Measurements from ENCODE around the gene TTLL10.

The TTLL10 gene

DNA sequence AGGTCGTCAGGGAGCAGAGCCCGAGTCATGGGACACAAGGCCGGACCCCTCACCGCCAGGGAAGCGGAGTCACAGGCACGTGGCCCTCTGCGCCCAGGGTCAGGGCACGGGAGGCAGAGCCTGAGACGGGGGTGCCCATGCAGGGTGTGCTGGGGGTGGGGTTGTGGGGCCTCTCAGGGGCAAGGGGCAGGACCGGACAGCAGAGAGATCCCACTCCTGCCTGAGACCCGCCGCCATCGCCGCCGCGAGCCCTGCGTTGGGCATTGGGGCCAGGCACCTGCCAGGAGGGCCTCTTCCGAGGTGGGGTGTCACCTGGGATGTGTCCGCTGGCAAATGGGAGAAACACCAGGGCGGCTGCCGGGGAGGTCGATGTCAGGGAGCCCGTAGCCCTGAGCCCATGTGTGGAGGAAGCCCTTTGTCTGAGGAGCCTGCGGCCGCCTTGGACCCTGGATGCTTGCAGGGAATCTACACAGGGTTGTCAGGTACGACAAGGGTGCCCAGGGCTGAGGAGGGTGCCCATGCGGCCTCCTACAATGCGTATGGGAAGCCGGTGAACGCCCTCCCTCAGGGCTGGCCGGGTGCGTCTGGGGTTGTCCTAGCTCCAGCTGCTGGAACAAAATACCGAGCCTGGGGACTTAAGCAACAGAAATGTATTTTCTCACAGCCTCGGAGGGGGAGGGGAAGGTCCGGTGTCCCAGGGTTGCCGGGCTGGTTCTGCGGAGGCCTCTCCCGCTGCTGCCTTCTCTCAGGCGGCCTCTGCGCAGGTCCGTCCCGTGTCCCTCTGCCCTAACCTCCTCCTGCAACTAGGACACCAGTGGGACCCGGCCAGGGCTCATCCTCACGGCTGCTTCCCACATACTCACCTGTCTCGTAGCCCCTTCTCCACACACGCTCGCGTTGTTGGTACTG is 41.4 kb upstream of the TTLL10 start:
- Histone ChIP-seq H3K4me1 (peaks cover 0 to 13% (median 0%) of the 10 kb centered on the region in 4 donors), H3K9me3 (no peaks in the 10 kb centered on the region), H3K27ac (no peak overlapping the region), H3K27me3 (peaks cover 0 to 80% of the 10 kb centered on the region in 2 donors), H3K4me3 (no peak overlapping the region), H3K36me3 (no peaks in the 10 kb centered on the region)
- TF ChIP-seq, protein P1, sequence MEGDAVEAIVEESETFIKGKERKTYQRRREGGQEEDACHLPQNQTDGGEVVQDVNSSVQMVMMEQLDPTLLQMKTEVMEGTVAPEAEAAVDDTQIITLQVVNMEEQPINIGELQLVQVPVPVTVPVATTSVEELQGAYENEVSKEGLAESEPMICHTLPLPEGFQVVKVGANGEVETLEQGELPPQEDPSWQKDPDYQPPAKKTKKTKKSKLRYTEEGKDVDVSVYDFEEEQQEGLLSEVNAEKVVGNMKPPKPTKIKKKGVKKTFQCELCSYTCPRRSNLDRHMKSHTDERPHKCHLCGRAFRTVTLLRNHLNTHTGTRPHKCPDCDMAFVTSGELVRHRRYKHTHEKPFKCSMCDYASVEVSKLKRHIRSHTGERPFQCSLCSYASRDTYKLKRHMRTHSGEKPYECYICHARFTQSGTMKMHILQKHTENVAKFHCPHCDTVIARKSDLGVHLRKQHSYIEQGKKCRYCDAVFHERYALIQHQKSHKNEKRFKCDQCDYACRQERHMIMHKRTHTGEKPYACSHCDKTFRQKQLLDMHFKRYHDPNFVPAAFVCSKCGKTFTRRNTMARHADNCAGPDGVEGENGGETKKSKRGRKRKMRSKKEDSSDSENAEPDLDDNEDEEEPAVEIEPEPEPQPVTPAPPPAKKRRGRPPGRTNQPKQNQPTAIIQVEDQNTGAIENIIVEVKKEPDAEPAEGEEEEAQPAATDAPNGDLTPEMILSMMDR (IDR thresholded peaks at IDR 0.05), result no peak
- no peak for DNase-seq
- intact Hi-C loops (cut with DNase I; ENCODE audit: low total_unique reads), result no loop called here

DNA sequence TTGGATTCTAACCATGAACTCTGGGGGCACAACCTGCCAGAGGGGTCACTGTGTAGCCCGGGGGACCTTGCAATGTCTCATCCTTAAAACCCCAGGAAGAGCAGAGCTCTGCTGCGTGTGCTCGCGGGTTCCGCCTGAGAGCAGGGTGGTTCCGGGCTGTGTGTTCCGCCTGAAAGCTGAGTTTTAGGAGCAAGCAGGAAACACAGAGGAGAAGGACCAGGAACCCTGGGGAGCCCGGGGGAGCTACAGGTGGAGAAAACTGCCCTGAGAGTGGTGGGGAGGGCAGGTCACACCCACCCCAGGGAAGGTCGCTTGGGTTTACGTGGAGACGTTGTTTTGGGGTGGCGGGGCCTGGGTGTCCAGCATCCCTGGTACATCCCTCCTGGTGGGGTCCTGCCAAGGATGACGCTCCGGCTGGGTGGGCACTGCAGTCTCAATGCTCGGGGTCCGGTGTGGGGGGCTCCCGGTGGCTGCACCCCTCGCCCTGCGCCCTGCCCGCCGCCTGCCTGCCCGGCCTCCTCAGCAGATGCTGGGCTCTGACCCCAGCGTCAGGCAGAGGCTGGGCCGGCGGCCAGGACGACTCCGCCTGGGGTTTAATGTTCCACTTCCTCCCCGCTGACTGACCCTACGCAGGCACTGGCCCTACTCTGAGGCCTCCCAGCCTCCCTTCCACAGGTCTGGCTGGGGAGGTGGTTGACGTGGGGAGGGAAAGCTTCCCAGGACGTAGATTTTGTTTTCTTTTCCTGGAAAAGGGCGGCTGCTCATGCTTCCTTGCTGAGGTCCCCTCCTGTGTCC is 40.5 kb upstream of the TTLL10 start:
- H3K27ac ChIP-seq, result no peak overlapping the region
- intact Hi-C loops (cut with DNase I; ENCODE audit: low total_unique reads), result no loop called here
- TF ChIP-seq, protein P1 (IDR thresholded peaks at IDR 0.05), result no peak
- H3K4me1 ChIP-seq, result peaks cover 0 to 13% (median 0%) of the 10 kb centered on the region in 4 donors
- peaks cover 0 to 80% of the 10 kb centered on the region in 2 donors for H3K27me3 ChIP-seq
- H3K9me3 ChIP-seq, result no peaks in the 10 kb centered on the region
- H3K4me3 ChIP-seq, result no peak overlapping the region
- no peaks in the 10 kb centered on the region for H3K36me3 ChIP-seq
- DNase-seq, result no peak

DNA sequence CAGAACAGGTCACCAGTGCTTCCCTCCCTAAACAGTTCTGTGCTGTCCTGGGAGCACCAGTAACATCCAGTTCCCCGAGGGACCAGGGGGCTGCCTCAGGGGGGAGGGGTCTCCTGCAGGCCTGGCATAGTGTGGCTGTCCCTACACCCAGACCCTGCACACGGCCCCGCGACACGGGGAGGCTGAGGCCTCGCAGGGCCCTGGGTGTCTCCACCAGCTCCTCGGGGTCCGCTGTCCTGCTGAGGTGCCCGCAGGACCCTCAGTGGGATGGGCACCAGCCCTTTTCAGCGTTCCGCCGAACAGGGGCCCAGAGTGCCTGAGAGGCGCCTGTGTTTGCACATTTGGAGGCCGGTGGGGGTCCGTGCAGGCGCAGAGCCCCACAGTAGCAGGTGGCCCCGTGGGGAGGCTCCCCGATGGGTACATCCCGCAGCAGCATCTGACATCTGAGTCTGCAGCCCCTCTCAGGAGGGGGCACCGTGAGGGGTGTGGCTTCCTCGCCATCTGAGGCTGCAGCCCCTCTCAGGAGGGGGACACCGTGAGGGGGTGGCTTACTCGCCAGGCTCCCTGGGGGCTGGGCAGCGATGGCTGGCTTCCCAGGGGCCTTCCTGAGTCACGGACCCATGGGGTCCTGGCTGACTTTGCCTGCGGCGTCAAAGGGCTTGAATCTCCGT is 39.2 kb upstream of the TTLL10 start:
- no peaks in the 10 kb centered on the region for H3K9me3 ChIP-seq
- H3K27me3 ChIP-seq, result peaks cover 0 to 70% of the 10 kb centered on the region in 2 donors
- H3K36me3 ChIP-seq, result no peaks in the 10 kb centered on the region
- TF ChIP-seq, protein P1 (IDR thresholded peaks at IDR 0.05), result no peak
- intact Hi-C loops (cut with DNase I; ENCODE audit: low total_unique reads), result no loop called here
- H3K4me3 ChIP-seq, result no peak overlapping the region
- no peak for DNase-seq
- peaks cover 0 to 13% (median 0%) of the 10 kb centered on the region in 4 donors for H3K4me1 ChIP-seq
- no peak overlapping the region for H3K27ac ChIP-seq

DNA sequence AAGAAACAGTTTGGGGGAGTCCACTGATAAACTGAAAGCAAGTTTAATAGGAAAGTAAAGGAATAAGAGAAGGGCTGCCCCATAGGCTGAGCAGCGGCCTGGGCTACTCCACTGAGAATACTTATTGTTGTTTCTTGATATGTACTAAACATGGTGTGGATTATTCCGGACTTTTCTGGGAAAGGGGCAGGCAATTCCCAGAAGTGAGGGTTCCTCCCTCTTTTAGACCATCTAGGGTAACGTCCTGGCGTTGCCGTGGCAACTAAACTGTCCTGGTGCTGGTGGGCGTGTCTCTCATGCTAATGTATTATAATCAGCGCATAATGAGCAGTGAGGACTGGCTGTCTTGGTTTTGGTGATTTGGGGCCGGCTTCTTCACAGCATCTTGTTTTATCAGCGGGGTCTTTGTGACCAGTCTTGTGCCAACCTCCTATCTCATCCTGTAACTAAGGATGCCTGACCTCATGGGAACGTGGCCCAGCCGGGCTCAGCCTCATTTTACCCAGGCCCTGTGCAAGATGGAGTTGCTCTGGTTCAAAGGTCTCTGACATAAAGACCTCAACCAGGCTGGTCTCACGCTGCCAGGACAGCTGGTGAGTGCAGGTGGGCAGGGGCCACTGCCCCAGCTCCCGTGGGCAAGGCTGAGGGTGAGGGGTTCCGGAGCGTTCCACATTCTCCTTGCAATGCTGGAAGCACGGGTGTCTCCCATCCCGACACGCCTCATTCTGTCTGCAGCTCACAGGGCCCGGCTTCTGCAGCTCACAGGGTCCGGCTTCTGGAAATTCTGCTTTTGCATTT is 38.1 kb upstream of the TTLL10 start:
- TF ChIP-seq, protein P1 (IDR thresholded peaks at IDR 0.05), result no peak
- Histone ChIP-seq H3K27me3 (peaks cover 0 to 67% of the 10 kb centered on the region in 2 donors), H3K4me3 (no peak overlapping the region), H3K9me3 (no peaks in the 10 kb centered on the region), H3K4me1 (peaks cover 0 to 13% (median 0%) of the 10 kb centered on the region in 4 donors), H3K36me3 (no peaks in the 10 kb centered on the region), H3K27ac (no peak overlapping the region)
- intact Hi-C loops (cut with DNase I; ENCODE audit: low total_unique reads), result no loop called here
- no peak for DNase-seq

Data from tibial artery (tissue), 4 donors.